ENCODE data around the gene NAPSA.

Gene NAPSA

DNA sequence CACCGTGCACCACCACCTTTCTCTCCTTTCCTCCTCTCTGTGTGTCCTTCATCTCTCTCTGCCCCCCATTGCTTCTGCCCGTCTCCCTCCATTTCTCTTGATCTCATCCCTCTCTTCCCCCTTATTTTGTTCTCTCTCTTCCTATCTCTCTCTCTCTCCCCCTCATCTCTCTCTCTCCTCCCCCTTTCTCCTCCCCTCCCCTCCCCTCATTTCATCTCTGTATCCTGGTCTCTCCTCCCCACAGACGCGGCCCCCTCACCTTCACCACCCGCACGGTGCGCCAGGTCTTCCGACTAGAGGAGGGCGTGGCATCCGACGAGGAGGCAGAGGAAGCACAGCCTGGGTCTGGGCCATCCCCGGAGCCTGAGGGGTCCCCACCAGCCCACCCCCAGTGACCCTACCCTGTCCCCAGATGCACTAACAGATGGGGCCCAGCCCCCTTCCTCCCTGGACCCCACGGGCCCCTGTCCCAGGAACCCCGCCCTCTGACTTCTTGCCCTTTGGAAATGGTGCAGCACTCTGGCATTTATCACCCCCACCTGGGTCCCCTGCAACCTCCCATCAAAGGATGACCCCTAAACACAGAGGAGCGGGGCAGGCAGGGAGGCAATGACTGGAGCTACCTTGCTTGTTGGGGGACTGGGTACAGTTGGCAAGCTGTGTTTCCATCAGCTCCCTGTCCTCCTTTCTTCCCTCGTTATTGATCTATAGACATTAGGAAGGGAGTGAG is 55.9 kb downstream of the NAPSA start:
- Histone ChIP-seq H4K20me1 (ENCODE audit: insufficient read depth) (no peaks in the 10 kb centered on the region), H3K36me3 (ENCODE audit: insufficient read depth) (no peaks in the 10 kb centered on the region), H3K27ac (no peak overlapping the region), H3K4me3 (IDR thresholded peaks at IDR 0.05; ENCODE audit: insufficient read depth, low read depth, low read length) (no peak overlapping the region), H3K27me3 (ENCODE audit: insufficient read depth, low read depth) (peaks cover 23% of the 10 kb centered on the region; the same call in 1 of the 2 replicates), H2AFZ (ENCODE audit: low read depth) (no peak overlapping the region), H3K4me2 (no peak overlapping the region), H3K9ac (no peak overlapping the region), H3K4me1 (ENCODE audit: low read depth, poor library complexity, severe bottlenecking) (no peaks in the 10 kb centered on the region), H3K79me2 (ENCODE audit: insufficient read depth, low read depth) (no peaks in the 10 kb centered on the region)
- TF ChIP-seq, protein P1, sequence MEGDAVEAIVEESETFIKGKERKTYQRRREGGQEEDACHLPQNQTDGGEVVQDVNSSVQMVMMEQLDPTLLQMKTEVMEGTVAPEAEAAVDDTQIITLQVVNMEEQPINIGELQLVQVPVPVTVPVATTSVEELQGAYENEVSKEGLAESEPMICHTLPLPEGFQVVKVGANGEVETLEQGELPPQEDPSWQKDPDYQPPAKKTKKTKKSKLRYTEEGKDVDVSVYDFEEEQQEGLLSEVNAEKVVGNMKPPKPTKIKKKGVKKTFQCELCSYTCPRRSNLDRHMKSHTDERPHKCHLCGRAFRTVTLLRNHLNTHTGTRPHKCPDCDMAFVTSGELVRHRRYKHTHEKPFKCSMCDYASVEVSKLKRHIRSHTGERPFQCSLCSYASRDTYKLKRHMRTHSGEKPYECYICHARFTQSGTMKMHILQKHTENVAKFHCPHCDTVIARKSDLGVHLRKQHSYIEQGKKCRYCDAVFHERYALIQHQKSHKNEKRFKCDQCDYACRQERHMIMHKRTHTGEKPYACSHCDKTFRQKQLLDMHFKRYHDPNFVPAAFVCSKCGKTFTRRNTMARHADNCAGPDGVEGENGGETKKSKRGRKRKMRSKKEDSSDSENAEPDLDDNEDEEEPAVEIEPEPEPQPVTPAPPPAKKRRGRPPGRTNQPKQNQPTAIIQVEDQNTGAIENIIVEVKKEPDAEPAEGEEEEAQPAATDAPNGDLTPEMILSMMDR (conservative IDR thresholded peaks at IDR 0.05; ENCODE audit: low read depth, low read length) = no peak

DNA sequence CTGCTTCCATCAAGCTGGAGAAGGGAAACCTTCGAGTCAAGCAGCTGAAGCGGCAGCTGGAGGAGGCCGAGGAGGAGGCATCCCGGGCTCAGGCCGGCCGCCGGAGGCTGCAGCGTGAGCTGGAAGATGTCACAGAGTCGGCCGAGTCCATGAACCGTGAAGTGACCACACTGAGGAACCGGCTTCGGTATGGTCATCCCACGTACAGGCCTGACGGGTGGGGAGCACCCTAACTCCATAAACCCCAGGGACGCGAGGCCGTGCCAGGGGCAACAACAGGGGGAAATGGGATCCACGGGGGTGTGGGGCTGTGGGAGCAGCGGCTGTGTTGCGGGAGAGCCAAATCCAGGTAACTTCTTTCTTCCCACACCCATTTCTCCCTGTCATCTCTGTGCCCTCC is 56.4 kb downstream of the NAPSA start:
- Histone ChIP-seq H2AFZ (ENCODE audit: low read depth) (no peak overlapping the region), H3K4me3 (IDR thresholded peaks at IDR 0.05; ENCODE audit: insufficient read depth, low read depth, low read length) (no peak overlapping the region), H3K4me2 (no peak overlapping the region), H3K79me2 (ENCODE audit: insufficient read depth, low read depth) (no peaks in the 10 kb centered on the region), H4K20me1 (ENCODE audit: insufficient read depth) (no peaks in the 10 kb centered on the region), H3K27ac (no peak overlapping the region), H3K36me3 (ENCODE audit: insufficient read depth) (no peaks in the 10 kb centered on the region), H3K9ac (no peak overlapping the region), H3K4me1 (ENCODE audit: low read depth, poor library complexity, severe bottlenecking) (no peaks in the 10 kb centered on the region), H3K27me3 (ENCODE audit: insufficient read depth, low read depth) (peaks cover 23% of the 10 kb centered on the region; the same call in 1 of the 2 replicates)
- TF ChIP-seq, protein P1 (conservative IDR thresholded peaks at IDR 0.05; ENCODE audit: low read depth, low read length) = no peak
